ENCODE measurements around the gene UTP4.
A peak's percentile ranks its signal among the peaks of the same experiment; 100 is the strongest.
"Not testable (repeated sequence)": the region's sequence is repeated elsewhere in the genome, so short reads cannot be mapped to it uniquely, and the experiment has no call there.

Gene UTP4

DNA sequence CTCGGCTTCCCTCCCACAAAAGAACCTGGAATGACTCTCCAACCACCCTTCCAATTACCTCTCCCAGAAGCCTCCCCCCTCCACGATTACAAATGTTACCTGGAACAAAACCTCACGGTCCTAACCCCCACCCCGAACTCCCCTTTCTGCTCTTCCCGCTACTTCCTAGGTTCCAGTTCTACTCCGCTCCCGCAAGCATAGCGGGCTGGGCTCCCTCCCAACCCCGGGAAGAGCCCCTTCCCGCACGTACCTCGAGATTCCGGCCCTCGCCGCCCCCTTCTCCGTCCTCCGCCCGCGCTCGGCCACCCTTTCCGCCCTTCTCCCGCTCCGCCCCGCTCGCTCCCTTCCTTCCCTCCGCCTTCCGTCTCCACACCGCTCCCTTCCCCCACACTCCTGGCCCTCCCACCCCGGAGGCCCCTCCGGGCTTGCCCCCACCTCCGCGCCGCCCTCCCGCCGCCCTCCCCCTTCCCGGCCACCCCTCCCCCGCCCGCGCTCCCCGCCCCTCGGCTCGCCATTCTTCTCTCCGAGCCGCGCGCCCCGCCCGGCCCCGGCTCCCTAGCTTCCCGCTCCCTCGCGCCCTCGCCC, 518 bp upstream of the UTP4 start:
- DNase-seq, result peak; percentile 85

- DNase-seq, result no peak
Measured at GRCh38 chr16:69133373-69133954, 1.0 kb downstream of the UTP4 start.

DNA sequence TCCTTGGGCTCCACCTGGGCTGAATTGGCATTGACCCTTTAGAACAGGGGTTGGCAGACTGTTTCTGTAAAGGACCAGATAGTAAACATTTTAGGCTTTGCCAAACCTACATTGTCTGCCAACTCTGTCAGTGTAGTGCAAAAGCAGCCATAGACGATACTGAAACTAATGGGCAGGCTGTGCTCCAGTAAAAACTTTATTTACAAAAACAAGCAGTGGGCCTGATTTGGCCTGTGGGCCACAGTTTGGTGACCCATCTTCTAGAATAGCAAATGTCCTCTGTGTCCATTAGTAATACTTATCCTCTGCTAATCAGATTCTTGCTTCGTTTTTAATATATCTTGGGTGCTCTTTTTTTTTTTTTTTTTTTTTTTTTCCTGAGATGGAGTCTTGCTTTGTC, 6.2 kb downstream of the UTP4 start:
- no peak for DNase-seq

DNA sequence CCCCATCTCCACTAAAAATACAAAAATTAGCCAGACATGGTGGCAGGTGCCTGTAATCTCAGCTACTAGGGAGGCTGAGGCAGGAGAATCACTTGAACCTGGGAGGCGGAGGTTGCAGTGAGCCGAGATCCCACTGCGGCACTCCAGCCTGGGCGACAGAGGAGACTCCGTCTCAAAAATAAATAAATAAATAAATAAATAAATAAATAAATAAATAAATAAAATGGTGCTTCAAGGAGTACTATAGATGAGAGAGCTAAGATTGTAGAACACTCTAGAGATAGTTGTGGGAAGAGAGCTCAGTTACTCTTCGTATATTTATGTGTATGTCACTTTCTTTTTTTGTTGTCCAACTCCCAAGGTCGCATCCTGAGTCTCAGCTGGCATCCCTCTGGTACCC, 7.0 kb downstream of the UTP4 start:
- DNase-seq, result not testable (repeated sequence)

- no peak for DNase-seq
Measured at GRCh38 chr16:69141014-69141413, 8.6 kb downstream of the UTP4 start.

DNA sequence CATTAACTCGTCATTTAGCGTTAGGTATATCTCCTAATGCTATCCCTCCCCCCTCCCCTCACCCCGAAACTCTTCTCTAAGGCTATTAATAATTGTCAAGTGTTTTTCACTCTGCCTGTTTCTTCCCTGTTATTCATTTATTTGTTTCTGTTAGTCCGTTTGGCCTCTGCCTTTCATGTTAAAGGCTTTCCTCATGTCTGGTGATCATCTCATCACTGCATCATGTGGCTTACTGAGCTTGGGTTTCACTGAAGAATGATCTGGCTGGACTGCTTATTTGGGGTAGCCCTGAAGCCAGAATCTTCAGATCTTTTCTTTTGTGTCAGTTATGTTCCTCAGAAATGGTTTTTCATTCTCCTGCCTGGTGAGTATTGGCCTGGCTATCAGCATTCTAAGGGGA, 9.5 kb downstream of the UTP4 start:
- no peak for DNase-seq

DNA sequence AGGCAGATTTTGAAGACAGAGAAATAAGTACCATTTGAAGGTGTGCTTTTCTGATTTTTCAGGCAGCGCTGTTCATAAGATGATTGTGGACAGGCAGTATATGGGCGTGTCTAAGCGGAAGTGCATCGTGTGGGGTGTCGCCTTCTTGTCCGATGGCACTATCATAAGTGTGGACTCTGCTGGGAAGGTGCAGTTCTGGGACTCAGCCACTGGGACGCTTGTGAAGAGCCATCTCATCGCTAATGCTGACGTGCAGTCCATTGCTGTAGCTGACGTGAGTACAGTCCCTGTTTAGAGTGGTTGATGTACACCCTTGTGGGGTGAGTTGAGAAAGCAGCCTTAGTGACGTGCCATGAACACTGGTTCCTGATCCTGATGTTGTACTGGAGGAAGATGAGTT, 10.7 kb downstream of the UTP4 start:
- DNase-seq, result no peak

GRCh38 chr16:69145658-69146057, 13.2 kb downstream of the UTP4 start:
- DNase-seq, result no peak

GRCh38 chr16:69149621-69150020, 17.2 kb downstream of the UTP4 start:
- DNase-seq, result not testable (repeated sequence)

- DNase-seq, result peak; percentile 80
Measured at GRCh38 chr16:69150146-69150865, 17.9 kb downstream of the UTP4 start.

DNA sequence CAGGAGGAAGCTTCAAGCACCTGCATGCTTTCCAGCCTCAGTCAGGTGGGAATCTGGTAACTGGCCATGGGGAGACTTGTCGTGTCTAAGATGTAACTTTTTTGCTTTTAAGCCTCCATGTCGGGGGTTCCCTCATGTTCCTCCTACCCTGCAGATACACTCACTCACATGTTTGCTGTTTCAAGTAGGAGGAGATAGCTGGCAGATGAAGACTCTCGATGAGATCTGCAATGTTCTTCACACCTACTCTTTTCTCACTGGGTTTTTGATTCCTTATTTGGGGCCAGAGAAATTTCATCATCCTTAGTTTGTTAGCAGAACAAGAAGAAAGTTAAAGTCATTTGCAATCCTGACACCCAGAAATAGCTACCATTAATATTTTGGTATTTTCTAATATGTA, 24.7 kb downstream of the UTP4 start:
- DNase-seq, result no peak

- DNase-seq, result no peak
Measured at GRCh38 chr16:69160192-69160591, 27.7 kb downstream of the UTP4 start.

- DNase-seq, result no peak
Measured at GRCh38 chr16:69165584-69165983, 33.1 kb downstream of the UTP4 start.

GRCh38 chr16:69166221-69166833, 33.9 kb downstream of the UTP4 start:
- DNase-seq, result peak; percentile 40

GRCh38 chr16:69166946-69167930, 34.8 kb downstream of the UTP4 start:
- peak; percentile 20 for DNase-seq

DNA sequence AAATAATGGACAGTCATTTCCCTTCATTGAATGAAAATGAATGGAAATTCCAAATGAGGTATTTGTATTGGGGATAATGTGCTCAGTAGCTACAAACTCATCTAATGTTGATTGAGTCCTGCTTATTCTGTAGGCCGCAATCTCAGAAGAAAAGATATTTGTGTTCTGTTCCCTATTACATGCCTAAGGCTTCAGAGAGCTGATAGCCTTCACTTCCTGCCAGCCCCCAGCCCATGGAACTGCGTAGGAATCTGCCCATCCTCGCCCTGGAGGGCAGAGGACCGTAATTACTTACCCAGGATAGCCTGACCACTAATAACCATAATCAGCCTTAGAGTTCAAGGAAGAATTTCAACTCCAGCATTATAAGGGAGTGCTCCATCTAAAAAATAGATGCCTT, 36.6 kb downstream of the UTP4 start:
- no peak for DNase-seq

- DNase-seq, result no peak
Measured at GRCh38 chr16:69169607-69170352, 37.3 kb downstream of the UTP4 start.

DNA sequence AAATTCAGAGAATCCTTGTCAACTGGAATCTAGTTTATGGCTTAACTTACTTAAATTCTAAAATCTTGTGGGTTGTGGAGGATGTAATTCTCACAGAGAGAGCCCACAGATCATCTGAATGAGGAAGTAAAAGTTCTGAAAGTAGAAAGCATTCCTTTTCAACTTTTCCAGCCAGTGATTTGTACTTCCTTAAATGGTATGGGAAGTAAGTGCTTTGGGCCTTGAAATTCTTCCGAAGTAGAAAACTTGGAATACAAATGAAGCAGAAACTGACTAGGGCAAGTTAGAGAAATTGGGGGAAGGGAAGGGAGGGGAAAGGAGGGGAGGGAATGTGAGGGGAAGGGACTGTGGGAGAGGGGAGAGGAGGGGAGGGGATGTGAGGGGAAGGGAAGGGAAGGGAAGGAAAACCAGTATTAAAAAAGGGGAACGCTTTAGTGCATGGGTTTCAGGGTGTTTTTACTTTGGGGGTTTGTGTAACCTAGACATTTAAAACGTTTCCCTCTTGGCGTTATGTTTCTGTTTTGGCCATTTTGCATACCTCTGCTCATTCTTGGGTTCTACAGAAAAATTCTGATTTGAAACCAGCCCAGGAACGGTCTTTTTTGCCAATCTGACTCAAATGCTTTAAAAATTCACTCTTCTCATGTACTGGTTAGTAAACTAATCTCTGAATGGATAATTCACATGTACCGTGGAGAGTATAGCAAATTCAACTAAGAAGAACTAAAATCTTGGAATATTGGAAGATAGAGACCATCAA, 39.1 kb downstream of the UTP4 start:
- DNase-seq, result peak; percentile 89

DNA sequence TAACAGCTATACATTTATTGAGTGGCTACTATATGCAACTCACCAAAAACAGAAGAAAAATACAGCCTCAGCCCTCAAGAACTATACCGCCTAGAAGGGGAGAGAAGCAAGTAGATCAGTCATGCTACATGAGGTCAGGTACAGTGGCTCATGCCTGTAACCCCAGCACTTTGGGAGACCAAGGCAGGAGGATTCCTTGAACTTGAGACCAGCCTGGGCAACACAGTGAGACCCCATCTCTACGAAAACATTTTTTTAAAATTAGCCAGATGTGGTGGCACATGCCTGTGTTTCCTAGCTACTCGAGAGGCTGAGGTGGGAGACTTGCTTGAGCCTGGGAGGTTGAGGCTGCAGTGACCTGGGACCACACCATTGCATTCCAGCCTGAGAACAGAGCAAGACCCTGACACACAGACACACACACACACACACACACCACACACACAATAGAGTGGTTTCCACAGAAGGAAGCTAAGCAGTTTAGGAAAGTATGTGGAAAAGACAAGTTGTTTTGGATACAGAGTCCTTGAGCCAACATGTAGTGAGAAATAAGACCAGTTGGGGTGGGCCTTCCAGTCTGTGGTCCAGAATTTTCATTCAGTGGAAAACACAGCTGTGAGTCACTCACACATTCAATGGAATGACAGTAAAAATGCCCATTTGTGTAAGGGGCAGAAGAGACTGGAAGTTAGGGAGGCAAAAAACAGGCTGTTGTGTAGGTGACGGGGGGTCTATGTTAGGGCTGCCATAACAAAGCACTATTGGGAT, 43.8 kb downstream of the UTP4 start:
- DNase-seq, result peak; percentile 80

- DNase-seq, result peak; percentile 96
Measured at GRCh38 chr16:69179328-69180010, 47.0 kb downstream of the UTP4 start.
